ENCODE data around the gene SLC37A1.
A peak's percentile ranks its signal among the peaks of the same experiment; 100 is the strongest.

SLC37A1 gene

DNA sequence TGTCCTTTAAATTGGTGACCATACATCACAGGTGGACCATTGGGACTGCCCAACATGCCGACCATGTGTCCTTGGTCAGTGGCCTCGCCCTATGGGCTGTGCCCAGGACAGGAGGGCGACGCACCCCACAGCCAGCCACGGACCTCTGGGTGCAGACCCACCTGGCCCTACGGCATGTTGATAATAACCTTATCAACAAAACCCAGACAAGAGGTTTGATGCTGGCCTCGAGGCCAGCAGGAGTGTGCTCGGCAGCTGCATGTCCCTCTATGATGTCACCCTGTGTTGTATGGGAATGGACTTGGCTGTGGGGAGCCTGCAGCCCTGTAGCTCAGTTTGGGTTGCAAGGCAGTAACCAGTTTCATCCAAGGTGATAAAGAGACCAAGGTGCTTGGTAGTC, 32.1 kb downstream of the SLC37A1 start:
- no peak overlapping the region for H3K4me3 ChIP-seq (ENCODE audit: low read depth, low read length)
- DNase-seq (ENCODE audit: low read depth) = no peak
- no peak for TF ChIP-seq CTCF (IDR thresholded peaks at IDR 0.05; ENCODE audit: insufficient read depth, low read depth, low read length, missing control alignments)

DNA sequence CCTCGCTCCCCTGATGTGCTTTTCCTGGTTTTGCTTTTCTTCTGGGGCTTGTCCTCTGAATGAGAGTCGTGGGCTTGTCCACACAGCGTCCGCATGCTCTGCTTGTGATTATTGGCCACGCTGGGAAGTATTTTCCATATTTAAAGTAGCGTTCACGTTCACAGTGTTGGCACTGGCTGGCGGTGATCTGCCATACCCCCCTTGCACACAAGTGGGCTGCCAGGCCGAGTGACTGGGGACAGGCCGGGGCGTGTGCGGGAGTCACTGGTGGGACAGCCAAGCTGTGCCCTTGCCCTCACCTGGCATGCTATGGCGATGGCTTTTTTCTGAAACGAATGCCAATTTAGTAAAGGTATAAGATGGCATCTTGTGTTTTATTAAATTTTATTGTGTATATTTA, 32.8 kb downstream of the SLC37A1 start:
- H3K4me3 ChIP-seq (ENCODE audit: low read depth, low read length) = no peak overlapping the region
- no peak for DNase-seq (ENCODE audit: low read depth)
- TF ChIP-seq CTCF (IDR thresholded peaks at IDR 0.05; ENCODE audit: insufficient read depth, low read depth, low read length, missing control alignments) = no peak

- TF ChIP-seq CTCF (IDR thresholded peaks at IDR 0.05; ENCODE audit: insufficient read depth, low read depth, low read length, missing control alignments) = no peak
- DNase-seq (ENCODE audit: low read depth) = no peak
- H3K4me3 ChIP-seq (ENCODE audit: low read depth, low read length) = no peak overlapping the region
Measured at GRCh38 chr21:42547001-42547905, 33.6 kb downstream of the SLC37A1 start.

- H3K4me3 ChIP-seq (ENCODE audit: low read depth, low read length) = no peak overlapping the region
- no peak for TF ChIP-seq CTCF (IDR thresholded peaks at IDR 0.05; ENCODE audit: insufficient read depth, low read depth, low read length, missing control alignments)
- no peak for DNase-seq (ENCODE audit: low read depth)
Measured at GRCh38 chr21:42547906-42548365, 34.3 kb downstream of the SLC37A1 start.

- peak; percentile 50 for DNase-seq (ENCODE audit: low read depth)
- no peak for TF ChIP-seq CTCF (IDR thresholded peaks at IDR 0.05; ENCODE audit: insufficient read depth, low read depth, low read length, missing control alignments)
- H3K4me3 ChIP-seq (ENCODE audit: low read depth, low read length) = no peak overlapping the region
Measured at GRCh38 chr21:42548687-42549406, 35.2 kb downstream of the SLC37A1 start.

DNA sequence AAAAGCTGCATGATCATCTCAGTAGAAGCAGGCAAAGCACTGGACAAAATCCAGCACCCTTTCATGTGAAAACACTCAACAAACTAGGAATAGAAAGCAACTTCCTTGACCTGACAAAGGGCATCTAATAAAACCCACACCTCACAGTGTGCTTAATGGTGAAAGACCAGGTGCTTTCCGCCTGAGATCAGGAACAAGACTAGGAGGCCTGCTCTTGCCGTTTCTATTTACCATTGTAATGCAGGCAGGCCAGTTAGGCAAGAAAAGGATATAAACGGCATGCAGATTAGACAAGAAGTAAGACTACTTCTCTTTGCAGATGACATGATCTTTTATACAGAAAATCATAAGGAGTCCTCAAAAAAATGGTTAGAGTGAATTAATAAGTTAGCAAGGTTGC, 37.2 kb downstream of the SLC37A1 start:
- TF ChIP-seq CTCF (IDR thresholded peaks at IDR 0.05; ENCODE audit: insufficient read depth, low read depth, low read length, missing control alignments) = no peak
- DNase-seq (ENCODE audit: low read depth) = no peak
- no peak overlapping the region for H3K4me3 ChIP-seq (ENCODE audit: low read depth, low read length)

Measured in GM12865 (cell line).